Measurements from ENCODE around the gene TSC22D1. TPM values are rescaled to one million over a fixed set of nuclear protein-coding genes. Genes with fewer than 3 reads are reported as not detected.

Gene TSC22D1
- total and polyA plus RNA-seq, 2 of the 4 experiments (the other 2 are of a cell fraction): 30.8 to 42.2 TPM

- dilution Hi-C loops (cut with HindIII; ENCODE audit: low sequenced_read_pairs, unreplicated experiment) (no loop called here), in situ Hi-C loops (cut with MboI; ENCODE audit: low sequenced_read_pairs) (loop anchor here (25.0 kb wide), 1 partner anchor 819 kb away; no protein-coding TSS in a partner anchor), intact Hi-C loops (cut with micrococcal nuclease) (no loop called here)
- Histone ChIP-seq H2BK20ac (ENCODE audit: low read depth, low read length) (no peak overlapping the region), H3K9ac (ENCODE audit: low read depth, low read length) (no peak overlapping the region), H3K36me3 (ENCODE audit: control insufficient read depth, insufficient read depth, low read length) (peaks cover 2% of the 10 kb centered on the region; the same call in 1 of the 2 replicates), H4K8ac (ENCODE audit: low read depth in 2 of 2, low read length in 2 of 2) (no peak overlapping the region), H2AK5ac (ENCODE audit: low read depth, low read length) (no peak overlapping the region), H2AK9ac (replicated peaks; ENCODE audit: low read depth, low read length, poor library complexity) (no peak overlapping the region), H4K5ac (ENCODE audit: low read depth, low read length) (no peak overlapping the region), H3K4me2 (ENCODE audit: low read depth, low read length) (no peak overlapping the region), H3K4me3 (ENCODE audit: insufficient read depth, low read depth, low read length) (no peak overlapping the region), H3K18ac (ENCODE audit: low read depth, low read length) (no peak overlapping the region), H4K91ac (ENCODE audit: insufficient read depth, low read depth, low read length) (no peak overlapping the region), H3K23ac (ENCODE audit: low read depth, low read length) (no peak overlapping the region), H3K27me3 (ENCODE audit: control insufficient read depth, insufficient read depth, low read length) (no peaks in the 10 kb centered on the region), H3K27ac (ENCODE audit: insufficient read depth, low read length) (no peak overlapping the region), H2BK120ac (ENCODE audit: low read depth, low read length) (no peak overlapping the region), H3K4me1 (ENCODE audit: control insufficient read depth, insufficient read depth, low read length) (no peaks in the 10 kb centered on the region; the same call in 1 of the 2 replicates), H3K14ac (replicated peaks; ENCODE audit: low read depth, low read length) (no peak overlapping the region), H2AFZ (replicated peaks; ENCODE audit: low read length, poor library complexity) (no peak overlapping the region), H2BK5ac (ENCODE audit: low read depth, low read length, poor library complexity, severe bottlenecking) (no peak overlapping the region), H2BK15ac (ENCODE audit: low read depth, low read length) (no peak overlapping the region), H3K56ac (ENCODE audit: extremely low read depth, insufficient read depth, low read length) (no peak overlapping the region), H3K9me3 (ENCODE audit: control insufficient read depth, insufficient read depth, low read length) (no peaks in the 10 kb centered on the region), H3K79me1 (ENCODE audit: low read depth in 1 of 2, low read length in 2 of 2) (peaks cover 12 to 26% of the 10 kb centered on the region in 2 experiments; a peak in 3 of 4 replicates), H4K20me1 (ENCODE audit: insufficient read depth, low read length) (no peaks in the 10 kb centered on the region), H3K4ac (ENCODE audit: low read depth, low read length) (no peak overlapping the region), H3K9me1 (ENCODE audit: insufficient read depth, low read length) (no peaks in the 10 kb centered on the region)
- CTCF ChIA-PET: no interaction called here
- POLR2A ChIA-PET (ENCODE audit: unreplicated experiment): no interaction called here
- no CpG with 5 or more reads among the region's 3 CpGs for WGBS, 2 experiments (ENCODE audit: extremely low coverage in 2 of 2, insufficient read length in 1 of 2)
- DNase-seq (no peak), ATAC-seq (ENCODE audit: low read depth) (no peak)
- no peak for TF ChIP-seq RCOR1 (IDR thresholded peaks at IDR 0.05; ENCODE audit: insufficient replicate concordance, low read length)
- TF ChIP-seq RFX5 (IDR thresholded peaks at IDR 0.05; ENCODE audit: low read depth, low read length): no peak
- TF ChIP-seq BHLHE40 (IDR thresholded peaks at IDR 0.05; ENCODE audit: low read depth, low read length): no peak
- no peak for TF ChIP-seq CTCF (conservative IDR thresholded peaks at IDR 0.05; ENCODE audit: low read depth, low read length)
- no peak for TF ChIP-seq MAZ (IDR thresholded peaks at IDR 0.05; ENCODE audit: borderline replicate concordance, low read depth, low read length)
- no peak for TF ChIP-seq SMC3 (IDR thresholded peaks at IDR 0.05; ENCODE audit: low read depth, low read length)
- TF ChIP-seq MAFK (IDR thresholded peaks at IDR 0.05; ENCODE audit: low read depth, low read length): no peak
- TF ChIP-seq FOS (IDR thresholded peaks at IDR 0.05; ENCODE audit: low read depth, low read length): no peak
- no peak for TF ChIP-seq ELK1 (IDR thresholded peaks at IDR 0.05; ENCODE audit: borderline replicate concordance, low read depth, low read length)
- no peak for TF ChIP-seq POLR2A (IDR thresholded peaks at IDR 0.05; ENCODE audit: low read depth, low read length)
- TF ChIP-seq RAD21 (IDR thresholded peaks at IDR 0.05; ENCODE audit: low read length): no peak
- TF ChIP-seq CEBPB (IDR thresholded peaks at IDR 0.05; ENCODE audit: low read depth, low read length): no peak
- TF ChIP-seq NFE2L2 (IDR thresholded peaks at IDR 0.05; ENCODE audit: low read depth, low read length): no peak
- no peak for TF ChIP-seq CHD1 (IDR thresholded peaks at IDR 0.05; ENCODE audit: low read depth, low read length)
- TF ChIP-seq MXI1 (IDR thresholded peaks at IDR 0.05; ENCODE audit: borderline replicate concordance, low read depth, low read length): no peak
- no peak for TF ChIP-seq USF2 (IDR thresholded peaks at IDR 0.05; ENCODE audit: low read depth, low read length)
- BruUV-seq (replicated peaks): no TSS peak
Observed at GRCh38 chr13:44493213-44493812, 82.8 kb downstream of the TSC22D1 start.

Measured in IMR-90 (cell line).